Testis (tissue), 2 donors: ENCODE data around the gene SBNO2.

ENCODE experiments used
- CTCF ChIP-seq, 3 experiments: fragments of 450-650 bp in 2 of 3; fragments of 200-600 bp in 1 of 3; sonication (generic) in 1 of 3; IDR thresholded peaks; one replicate each; pipeline ENCODE4 v1.5.1; 2016 to 2019; ENCODE audit warnings: antibody characterized with exemption in 3 of 3, mild to moderate bottlenecking in 2 of 3, moderate library complexity in 1 of 3
- POLR2A ChIP-seq: fragments of 450-650 bp; IDR thresholded peaks from one replicate; pipeline ENCODE4 v1.6.1; 2017; ENCODE audit warnings: antibody characterized with exemption, mild to moderate bottlenecking, moderate library complexity

DNA sequence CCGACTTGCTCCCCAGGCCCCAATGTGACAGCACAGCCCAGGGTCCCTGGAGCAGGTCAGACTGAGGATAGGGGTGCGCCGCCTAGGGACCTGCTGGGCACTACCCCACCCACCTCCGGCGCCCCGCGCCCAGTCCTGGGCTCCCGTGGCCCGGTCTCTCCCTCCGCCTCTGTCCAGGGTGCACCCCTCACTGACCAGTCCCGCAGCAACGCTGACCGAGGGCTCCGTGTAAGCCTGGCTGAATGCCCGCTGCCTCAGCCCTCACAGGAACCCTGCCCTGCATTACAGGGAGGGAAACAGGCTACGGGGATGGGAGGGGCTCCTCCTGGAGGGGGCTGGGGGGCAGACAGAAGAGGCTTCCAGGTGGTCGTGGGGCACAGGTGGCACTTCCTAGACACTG lies 38.6 kb downstream of the SBNO2 start:
- TF ChIP-seq POLR2A (no peak), CTCF (IDR thresholded peaks at IDR 0.05) (no peak)
